ENCODE results near the gene LRRD1.

The LRRD1 gene

GRCh38 chr7:92095380-92095779 lies 83.6 kb downstream of the LRRD1 start:
- H3K4me3 ChIP-seq (ENCODE audit: low read depth, low read length): no peak overlapping the region
- no peak for TF ChIP-seq MYC (IDR thresholded peaks at IDR 0.05; ENCODE audit: low read depth, low read length)
- TF ChIP-seq CTCF (IDR thresholded peaks at IDR 0.05; ENCODE audit: low read depth, low read length): no peak
- no peak for TF ChIP-seq POLR2A (IDR thresholded peaks at IDR 0.05; ENCODE audit: extremely low read depth, insufficient read length)
- no peak for TF ChIP-seq MAX (IDR thresholded peaks at IDR 0.05; ENCODE audit: low read depth, low read length)
- peak; percentile 10 for DNase-seq (ENCODE audit: low read depth)

Measured in NB4 (cell line).